DMS53 treated with DMSO at 0.1 percent for 48 hours (cell line): ENCODE results near the gene SUCO.

ENCODE experiments used
- DNase-seq: peaks from one replicate; lab custom pipeline; 2025; ENCODE audit not compliant: unreplicated experiment; lab: John Stamatoyannopoulos, UW

SUCO gene

DNA sequence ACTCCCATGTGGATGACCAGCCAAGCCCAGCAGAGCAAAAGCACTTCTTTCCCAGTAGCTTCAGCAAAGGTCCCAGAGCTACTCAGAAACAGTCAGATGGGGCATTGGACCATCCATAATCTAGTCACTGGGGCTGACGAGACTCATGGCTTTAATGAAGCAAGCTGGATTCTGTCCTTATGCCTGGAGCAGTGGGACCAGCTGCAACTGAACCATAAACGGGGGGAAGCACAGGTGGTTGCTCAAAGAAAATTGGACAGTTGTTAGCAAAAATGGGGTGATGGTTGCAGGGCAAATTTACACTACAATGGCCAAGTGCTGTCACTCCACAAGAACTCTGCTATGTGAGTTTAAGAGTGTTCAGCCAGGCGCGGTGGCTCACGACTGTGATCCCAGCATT is 108.5 kb downstream of the SUCO start:
- no peak for DNase-seq

DNA sequence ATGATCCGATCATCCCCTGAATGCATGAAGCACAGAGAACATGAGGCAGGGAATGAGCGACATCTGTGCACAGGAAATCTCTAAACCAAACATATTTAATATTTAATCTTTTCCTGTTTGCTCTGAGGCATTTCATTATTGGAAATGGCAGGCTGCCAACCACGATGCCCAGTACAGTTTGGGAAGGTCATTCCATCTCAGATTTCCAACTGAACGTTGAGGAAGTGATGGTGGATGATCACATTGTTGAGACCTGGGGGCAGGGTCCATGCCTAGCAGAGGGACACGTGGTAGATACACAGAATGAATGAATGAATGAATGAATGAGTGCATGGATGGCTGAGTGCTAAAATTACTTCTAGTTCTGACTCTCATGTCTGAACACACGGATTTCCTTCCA is 110.0 kb downstream of the SUCO start:
- DNase-seq: peak; percentile 87

DNA sequence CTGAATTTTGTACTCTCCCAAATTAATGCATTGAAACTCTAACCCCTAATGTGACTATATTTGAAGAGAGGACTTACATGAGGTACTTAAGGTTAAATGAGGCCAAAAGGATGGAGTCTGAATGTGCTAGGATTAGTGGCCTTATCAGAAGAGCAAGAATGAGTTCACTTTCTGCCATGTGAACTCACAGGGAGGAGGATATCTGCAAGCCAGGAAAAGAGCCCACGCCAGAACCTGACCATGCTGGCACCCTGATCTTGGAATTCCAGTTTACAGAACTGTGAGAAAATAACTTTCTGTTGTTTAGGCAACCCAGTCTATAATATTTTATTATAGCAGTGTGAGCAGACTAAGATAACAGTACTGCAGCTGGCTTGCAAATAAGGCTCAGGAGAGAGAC is 113.7 kb downstream of the SUCO start:
- DNase-seq: no peak

DNA sequence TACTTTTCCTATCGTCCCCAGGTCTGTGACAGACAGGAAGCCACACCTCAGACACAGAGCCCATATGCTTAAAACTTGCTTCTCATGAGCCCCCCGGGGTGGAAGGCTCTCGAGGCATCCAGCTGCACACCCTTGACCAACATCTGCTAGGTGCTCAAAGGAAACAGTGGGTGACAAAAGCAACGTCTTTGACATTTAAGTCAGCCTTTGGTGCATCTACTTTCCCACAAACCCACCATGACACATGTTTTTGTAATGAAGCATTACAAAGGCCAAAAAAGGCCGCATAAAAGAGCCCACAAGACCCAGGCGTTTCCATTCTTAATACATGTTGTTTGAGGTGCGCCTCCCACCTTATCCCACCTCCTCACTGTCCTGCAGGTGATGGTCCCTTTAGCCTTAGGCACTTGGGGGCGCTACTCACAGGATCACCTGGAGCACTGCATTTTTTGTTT is 114.2 kb downstream of the SUCO start:
- no peak for DNase-seq

DNA sequence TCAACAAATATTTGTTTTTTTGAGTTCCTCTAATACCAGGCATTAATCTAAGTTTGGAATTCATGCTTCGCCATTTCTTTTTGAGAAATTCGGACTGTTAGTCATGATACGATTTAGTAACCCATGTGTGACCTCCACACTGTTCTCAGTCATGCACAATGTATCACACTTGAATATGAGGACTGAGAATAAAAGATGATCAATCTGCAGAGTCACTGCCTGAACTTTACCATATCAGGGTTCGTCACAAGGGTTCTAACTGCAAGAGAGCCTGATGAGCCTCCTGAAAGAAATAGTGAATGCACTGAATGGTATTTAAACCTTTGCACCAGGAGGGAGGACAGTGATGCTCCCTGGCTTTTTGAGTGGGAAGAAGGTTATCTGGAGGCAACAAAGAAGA is 115.0 kb downstream of the SUCO start:
- DNase-seq: no peak

DNA sequence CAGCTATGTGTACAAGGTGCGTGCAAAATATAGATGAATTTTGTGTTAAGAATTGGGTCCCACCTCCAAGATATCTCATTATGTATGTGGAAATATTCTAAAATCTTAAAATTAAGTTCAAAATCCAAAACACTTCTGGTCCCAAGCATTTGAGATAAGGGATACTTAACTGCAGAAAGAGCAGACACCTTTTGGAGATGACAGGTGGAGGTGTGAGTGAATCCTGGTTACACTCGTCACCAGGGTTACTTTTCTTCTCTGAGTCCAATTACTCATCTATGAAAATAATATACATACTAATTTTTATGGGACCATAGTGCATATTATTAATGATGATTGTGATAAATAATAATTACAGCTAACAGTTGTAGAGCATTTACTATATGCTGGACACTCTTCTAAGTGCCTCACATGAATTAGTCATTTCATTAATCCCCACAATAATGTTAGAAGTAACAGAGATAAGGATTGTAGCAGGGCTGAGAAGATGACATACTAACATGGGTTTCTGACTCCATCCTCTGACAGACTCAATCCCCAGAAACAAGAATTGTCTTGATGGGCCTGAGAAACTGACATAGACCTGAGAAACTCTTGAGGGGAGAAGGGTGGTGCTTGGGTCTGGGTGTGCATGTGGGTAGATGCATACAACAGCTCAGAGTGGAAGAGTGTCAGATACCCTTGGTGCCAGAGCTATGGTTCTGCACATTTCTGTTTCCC is 117.7 kb downstream of the SUCO start:
- DNase-seq: no peak

DNA sequence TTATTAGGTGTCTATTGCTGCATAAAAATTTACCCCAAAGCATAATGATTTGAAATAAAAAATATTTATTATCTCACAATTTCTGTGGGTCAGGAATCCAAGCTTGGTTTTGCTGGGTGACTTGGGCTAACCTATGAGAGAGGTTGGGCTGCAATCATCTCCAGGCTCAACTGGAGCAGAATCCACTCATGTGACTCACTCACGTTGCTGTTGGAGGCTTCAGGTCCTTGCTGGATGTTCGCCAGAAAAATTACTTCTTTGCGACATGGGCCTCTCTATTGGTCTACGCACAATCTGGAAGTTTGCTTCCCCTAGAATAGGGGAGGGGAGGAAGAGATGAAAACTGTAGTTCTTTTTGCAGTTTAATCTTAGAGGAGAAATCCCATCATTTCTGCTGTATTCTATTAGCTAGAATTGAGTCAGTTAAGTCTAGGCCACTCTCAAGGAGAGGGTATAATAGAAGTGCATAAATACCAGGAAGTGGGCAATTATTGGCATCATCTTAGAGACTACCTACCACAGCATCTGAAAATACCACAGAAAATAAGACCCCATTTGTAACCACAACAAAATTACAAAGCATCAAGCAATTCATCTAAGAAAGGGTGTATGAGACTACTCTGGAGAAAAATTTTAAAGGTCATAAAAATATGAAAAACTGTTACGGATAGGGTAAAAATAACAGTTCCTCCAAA is 120.2 kb downstream of the SUCO start:
- no peak for DNase-seq

DNA sequence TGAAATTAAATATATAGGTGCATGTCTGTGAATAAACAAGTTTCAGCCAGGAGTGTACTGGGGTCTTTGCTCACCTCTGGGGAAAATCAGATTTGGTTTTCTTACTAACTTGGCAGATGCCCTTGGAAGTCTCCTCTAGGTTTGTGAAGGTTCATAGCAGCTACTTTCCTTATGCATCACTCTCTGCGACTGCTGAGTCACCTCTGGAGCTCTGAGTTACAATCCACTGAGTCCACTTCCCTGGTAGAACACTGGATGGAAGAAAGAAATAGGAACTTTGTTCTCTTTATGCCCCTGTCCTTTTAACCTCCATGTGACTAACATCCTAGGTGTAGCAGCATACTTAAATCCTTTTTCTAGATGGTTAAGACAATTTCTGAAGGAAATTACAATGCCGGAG is 121.6 kb downstream of the SUCO start:
- DNase-seq: no peak

DNA sequence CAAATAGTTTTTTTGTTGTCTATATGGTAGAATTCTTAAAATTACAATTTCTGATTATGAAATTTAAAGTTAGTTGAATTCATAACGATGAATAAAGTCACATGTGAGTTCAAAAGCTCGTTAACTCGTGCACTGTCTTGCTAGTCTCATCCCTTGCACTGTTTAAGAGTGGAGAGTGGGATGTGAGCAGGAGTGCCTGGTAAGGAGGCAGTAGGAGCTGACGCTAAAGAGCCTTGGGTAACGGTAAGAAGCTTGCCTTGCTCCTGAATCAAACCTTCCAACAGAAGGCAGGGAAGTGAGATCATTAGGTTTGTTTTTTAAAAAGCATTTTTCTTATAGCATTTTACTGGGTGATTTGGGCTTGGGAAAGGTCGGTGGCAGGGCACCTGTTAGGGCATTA is 123.6 kb downstream of the SUCO start:
- DNase-seq: no peak

DNA sequence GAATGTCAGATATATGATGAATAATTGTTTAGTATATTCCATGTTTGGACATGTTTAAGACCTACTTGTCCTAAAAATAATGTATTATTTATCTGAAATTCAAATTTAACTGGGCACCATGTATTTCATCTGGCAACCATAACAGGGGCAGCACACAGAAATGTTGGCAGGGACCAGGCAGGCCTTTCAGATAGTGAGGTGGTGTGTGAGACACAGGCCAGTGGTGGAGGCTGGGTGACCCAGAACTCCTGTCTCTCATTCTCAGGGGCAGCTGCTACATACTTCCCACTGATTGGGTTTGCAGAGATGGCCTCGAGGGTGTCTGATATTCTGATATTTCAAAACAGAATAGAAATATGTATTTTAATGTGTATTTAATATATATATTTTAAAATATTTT is 124.6 kb downstream of the SUCO start:
- no peak for DNase-seq

DNA sequence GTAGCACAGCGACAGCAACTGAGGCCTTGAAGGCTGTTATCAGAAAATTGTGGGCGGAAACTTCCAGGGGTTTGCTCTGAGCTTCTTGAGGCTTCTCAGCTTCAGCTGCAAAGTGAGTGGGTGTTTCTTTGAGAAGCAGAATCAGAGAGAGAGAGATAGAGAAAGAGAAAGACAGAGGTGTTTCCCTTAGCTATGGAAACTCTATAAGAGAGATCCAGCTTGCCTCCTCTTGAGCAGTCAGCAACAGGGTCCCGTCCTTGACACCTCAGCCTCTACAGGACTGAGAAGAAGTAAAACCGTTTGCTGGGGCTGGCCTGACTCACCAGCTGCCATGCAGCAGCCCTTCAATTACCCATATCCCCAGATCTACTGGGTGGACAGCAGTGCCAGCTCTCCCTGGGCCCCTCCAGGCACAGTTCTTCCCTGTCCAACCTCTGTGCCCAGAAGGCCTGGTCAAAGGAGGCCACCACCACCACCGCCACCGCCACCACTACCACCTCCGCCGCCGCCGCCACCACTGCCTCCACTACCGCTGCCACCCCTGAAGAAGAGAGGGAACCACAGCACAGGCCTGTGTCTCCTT is 126.0 kb downstream of the SUCO start, which contains the start of gene FASLG:
Gene FASLG, plus strand, starts transcription at position 233 of the 583 bp plus-strand sequence. Its CDS starts 99 bp downstream, at position 332.
- no peak for DNase-seq

DNA sequence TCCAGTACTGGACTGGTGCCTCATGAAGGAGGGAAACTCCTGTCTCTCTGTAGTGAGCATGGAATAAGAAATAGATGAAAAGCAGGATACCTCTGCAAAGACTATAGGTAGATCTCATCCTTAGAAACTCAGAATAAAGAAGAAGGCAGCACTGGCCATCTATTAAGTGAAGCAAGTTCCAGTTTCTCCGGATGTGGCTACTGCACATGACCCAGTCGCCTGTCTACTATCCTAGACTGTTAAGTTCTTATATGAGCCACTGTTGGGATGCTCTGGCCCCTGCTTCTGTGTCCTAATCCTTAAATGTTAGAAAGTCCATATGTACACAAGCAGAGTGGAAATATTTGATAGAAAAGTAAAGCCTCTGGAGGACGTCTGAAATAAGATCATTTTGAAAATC is 128.2 kb downstream of the SUCO start:
- no peak for DNase-seq
